Stomach (tissue), 4 donors: ENCODE measurements around the gene ULK4.

Experiments
- POLR2A ChIP-seq, 4 donors: fragments of 450-650 bp; IDR thresholded peaks; one replicate each; pipeline ENCODE4 v1.6.1; 2016; ENCODE audit warnings: antibody characterized with exemption in 4 of 4, control low read depth in 2 of 4, mild to moderate bottlenecking in 1 of 4, moderate library complexity in 1 of 4
- POLR2AphosphoS5 ChIP-seq, 3 donors: sonication (generic); formaldehyde crosslinking; IDR thresholded peaks; one replicate each; pipeline ENCODE4 v1.6.1; 2016; ENCODE audit warnings: antibody characterized with exemption in 3 of 3
- TF ChIP-seq, protein P1 (sequence below), 7 experiments: fragments of 450-650 bp in 4 of 7; fragments of 200-600 bp in 3 of 7; sonication (generic) in 3 of 7; IDR thresholded peaks; one replicate each; pipeline ENCODE4 v1.5.1; 2016 to 2019; ENCODE audit warnings: antibody characterized with exemption in 7 of 7, control low read depth in 2 of 7, mild to moderate bottlenecking in 1 of 7

DNA sequence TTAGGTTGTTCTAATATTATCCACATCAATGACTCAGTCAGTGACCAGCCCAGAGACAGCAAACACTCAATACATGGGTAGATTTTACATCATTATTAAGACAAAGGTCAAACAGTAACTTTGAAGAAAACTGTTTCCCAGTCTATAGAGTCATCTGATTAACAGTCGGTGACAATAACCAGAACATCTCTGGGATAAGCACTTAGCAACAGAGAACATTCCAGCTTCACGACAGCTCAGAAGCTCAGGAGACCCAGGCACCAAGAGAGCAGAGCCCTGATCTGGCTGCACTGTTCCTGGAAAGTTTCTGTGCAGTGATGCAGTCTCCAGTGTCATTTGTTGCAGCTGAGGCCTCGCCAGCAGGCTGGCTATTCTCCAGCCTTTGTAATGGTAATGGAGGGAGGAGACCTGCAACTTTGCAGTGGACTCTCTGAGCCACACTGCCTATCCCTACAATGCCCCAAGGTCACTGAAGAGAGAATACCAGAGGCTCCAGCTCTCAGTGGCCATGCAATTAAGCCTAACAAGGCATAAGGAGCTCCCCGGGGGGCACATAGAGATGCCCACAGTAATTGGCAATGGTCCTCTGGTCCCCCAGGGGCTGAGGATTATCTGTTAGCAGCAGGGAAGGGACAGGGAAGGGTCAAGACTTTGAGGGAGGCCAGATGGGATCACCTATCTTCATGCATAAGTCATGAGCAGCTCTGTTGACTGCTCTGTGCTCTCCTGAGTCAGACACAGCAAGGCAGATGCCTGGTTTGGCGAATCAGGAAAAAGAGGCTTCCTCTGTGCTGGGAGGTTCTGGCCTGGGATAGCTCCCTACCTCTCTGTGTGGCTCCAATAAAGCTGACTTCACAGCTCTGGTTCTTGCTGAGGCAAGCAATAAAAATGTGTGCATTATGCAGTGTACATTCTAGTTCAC, 599.0 kb downstream of the ULK4 start:
- TF ChIP-seq, protein P1, sequence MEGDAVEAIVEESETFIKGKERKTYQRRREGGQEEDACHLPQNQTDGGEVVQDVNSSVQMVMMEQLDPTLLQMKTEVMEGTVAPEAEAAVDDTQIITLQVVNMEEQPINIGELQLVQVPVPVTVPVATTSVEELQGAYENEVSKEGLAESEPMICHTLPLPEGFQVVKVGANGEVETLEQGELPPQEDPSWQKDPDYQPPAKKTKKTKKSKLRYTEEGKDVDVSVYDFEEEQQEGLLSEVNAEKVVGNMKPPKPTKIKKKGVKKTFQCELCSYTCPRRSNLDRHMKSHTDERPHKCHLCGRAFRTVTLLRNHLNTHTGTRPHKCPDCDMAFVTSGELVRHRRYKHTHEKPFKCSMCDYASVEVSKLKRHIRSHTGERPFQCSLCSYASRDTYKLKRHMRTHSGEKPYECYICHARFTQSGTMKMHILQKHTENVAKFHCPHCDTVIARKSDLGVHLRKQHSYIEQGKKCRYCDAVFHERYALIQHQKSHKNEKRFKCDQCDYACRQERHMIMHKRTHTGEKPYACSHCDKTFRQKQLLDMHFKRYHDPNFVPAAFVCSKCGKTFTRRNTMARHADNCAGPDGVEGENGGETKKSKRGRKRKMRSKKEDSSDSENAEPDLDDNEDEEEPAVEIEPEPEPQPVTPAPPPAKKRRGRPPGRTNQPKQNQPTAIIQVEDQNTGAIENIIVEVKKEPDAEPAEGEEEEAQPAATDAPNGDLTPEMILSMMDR (IDR thresholded peaks at IDR 0.05), result no peak
- TF ChIP-seq POLR2A (IDR thresholded peaks at IDR 0.05) (no peak), POLR2AphosphoS5 (IDR thresholded peaks at IDR 0.05) (no peak)
